ENCODE data around the gene PIGS.

PIGS gene

GRCh38 chr17:28505986-28506665, 65.2 kb downstream of the PIGS start, which contains the start of gene FOXN1:
Gene FOXN1, plus strand, starts transcription at chr17:28506348. Its CDS starts 17,622 bp downstream, at chr17:28523970.
- no peak for DNase-seq

DNA sequence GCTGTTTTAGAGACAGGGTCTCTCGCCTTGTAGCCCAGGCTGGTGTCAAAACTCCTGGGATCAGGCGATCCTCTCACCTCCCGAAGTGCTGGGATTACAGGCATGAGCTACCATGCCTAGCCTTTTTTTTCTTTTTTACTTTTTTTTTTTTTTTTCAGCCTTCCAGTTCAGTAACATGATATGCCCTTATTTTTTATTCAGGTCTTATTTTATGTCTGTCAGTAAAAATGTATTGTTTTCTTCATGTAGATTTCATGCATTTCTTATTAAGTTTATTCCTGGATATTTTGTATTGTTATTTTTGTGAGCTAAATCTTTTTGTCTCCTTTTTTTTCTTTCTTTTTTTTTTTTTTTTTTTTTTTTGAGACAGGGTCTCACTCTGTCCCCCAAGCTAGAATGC, 67.9 kb downstream of the PIGS start:
- no peak for DNase-seq
